GM23338 (cell line): ENCODE results near the gene TAAR5. TPM values are rescaled to one million over a fixed set of nuclear protein-coding genes. Genes with fewer than 3 reads are reported as not detected.

Experiments used
- ATAC-seq: fragments of 200-7000 bp; cut with Tn5 transposase; 3 replicates; pipeline ENCODE4 v1.9.1; 2020
- DNase-seq: peaks from one replicate; pipeline ENCODE4 v3.0.0-alpha.2; 2015; ENCODE audit warnings: low spot score
- H2AFZ ChIP-seq: fragments of 200-600 bp; sonication (generic); 2 replicates; pipeline ENCODE4 v1.8.0; 2016; ENCODE audit warnings: antibody characterized with exemption, mild to moderate bottlenecking, moderate library complexity
- H3F3A ChIP-seq: fragments of 200-600 bp; sonication (generic); replicated peaks from 2 replicates; pipeline ENCODE4 v1.8.0; 2017; ENCODE audit warnings: antibody characterized with exemption, mixed run types, low read depth
- H3K27ac ChIP-seq: fragments of 200-600 bp; sonication (generic); 2 replicates; pipeline ENCODE4 v1.6.1; 2016; ENCODE audit warnings: low read depth
- H3K27me3 ChIP-seq: fragments of 200-600 bp; sonication (generic); 2 replicates; pipeline ENCODE4 v1.8.0; 2016; ENCODE audit warnings: mild to moderate bottlenecking, mixed run types, moderate library complexity; ENCODE audit not compliant: insufficient read depth
- H3K36me3 ChIP-seq: fragments of 200-600 bp; sonication (generic); 2 replicates; pipeline ENCODE4 v1.8.0; 2016; ENCODE audit warnings: mild to moderate bottlenecking; ENCODE audit not compliant: insufficient read depth
- H3K4me1 ChIP-seq: fragments of 200-600 bp; sonication (generic); 2 replicates; pipeline ENCODE4 v1.8.0; 2016; ENCODE audit warnings: mild to moderate bottlenecking, moderate library complexity; ENCODE audit not compliant: insufficient read depth
- H3K4me2 ChIP-seq: fragments of 200-600 bp; sonication (generic); 2 replicates; pipeline ENCODE4 v1.7.1; 2017; ENCODE audit warnings: mixed run types
- H3K4me3 ChIP-seq: fragments of 200-600 bp; sonication (generic); 2 replicates; pipeline ENCODE4 v1.6.1; 2016; ENCODE audit warnings: mixed run types
- H3K79me2 ChIP-seq: fragments of 200-600 bp; sonication (generic); replicated peaks from 2 replicates; pipeline ENCODE4 v1.8.0; 2017; ENCODE audit warnings: mild to moderate bottlenecking; ENCODE audit not compliant: insufficient read depth
- H3K9me2 ChIP-seq: fragments of 200-600 bp; sonication (generic); 2 replicates; pipeline ENCODE4 v1.8.0; 2017; ENCODE audit not compliant: insufficient read depth
- H4K20me1 ChIP-seq: fragments of 200-600 bp; sonication (generic); replicated peaks from 2 replicates; pipeline ENCODE4 v1.8.0; 2017; ENCODE audit warnings: mild to moderate bottlenecking; ENCODE audit not compliant: insufficient read depth
- H3K27ac Mint-ChIP-seq: 2 replicates; pipeline ENCODE4 v1.8.0; 2020; ENCODE audit warnings: inconsistent platforms, mild to moderate bottlenecking, moderate library complexity, mixed read lengths
- H3K27me3 Mint-ChIP-seq: 3 replicates; pipeline ENCODE4 v1.8.0; 2022; ENCODE audit warnings: low read depth, mild to moderate bottlenecking, moderate library complexity, mixed read lengths, inconsistent platforms; ENCODE audit not compliant: insufficient read depth, poor library complexity
- H3K36me3 Mint-ChIP-seq: 3 replicates; pipeline ENCODE4 v1.8.0; 2021; ENCODE audit warnings: low read depth, mild to moderate bottlenecking, inconsistent platforms, moderate library complexity, mixed read lengths
- H3K4me1 Mint-ChIP-seq: 3 replicates; pipeline ENCODE4 v1.8.0; 2020; ENCODE audit warnings: mild to moderate bottlenecking, inconsistent platforms, mixed read lengths
- H3K4me3 Mint-ChIP-seq: 3 replicates; pipeline ENCODE4 v1.8.0; 2021; ENCODE audit warnings: moderate library complexity, mild to moderate bottlenecking, inconsistent platforms, mixed read lengths
- H3K9me3 Mint-ChIP-seq: 3 replicates; pipeline ENCODE4 v1.8.0; 2020; ENCODE audit warnings: moderate library complexity, mild to moderate bottlenecking, inconsistent platforms, mixed read lengths
- CREB1 ChIP-seq: fragments of 250-450 bp; sonication (Bioruptor Pico); IDR thresholded peaks from 2 replicates; pipeline ENCODE4 v1.5.0; 2020; ENCODE audit warnings: low read depth, mild to moderate bottlenecking, moderate library complexity
- CTCF ChIP-seq, 2 experiments: fragments of 200-600 bp in 1 of 2; sonication (generic) in 1 of 2; conservative IDR thresholded peaks; 2 replicates each; pipeline versions ENCODE4 v1.5.1 to v1.6.1; 2016 to 2017; ENCODE audit warnings: antibody characterized with exemption in 2 of 2, low read depth in 2 of 2, mild to moderate bottlenecking in 2 of 2, moderate library complexity in 1 of 2
- ETS1 ChIP-seq: IDR thresholded peaks from 2 replicates; pipeline ENCODE4 v1.6.1; 2016; ENCODE audit warnings: antibody characterized with exemption
- EZH2 ChIP-seq: fragments of 200-600 bp; sonication (generic); IDR thresholded peaks from one replicate; pipeline ENCODE4 v1.8.0; 2017; ENCODE audit warnings: antibody characterized with exemption, mild to moderate bottlenecking, low read depth; ENCODE audit not compliant: unreplicated experiment
- EZH2phosphoT487 ChIP-seq: fragments of 200-600 bp; sonication (generic); IDR thresholded peaks from one replicate; pipeline ENCODE4 v1.8.1; 2018; ENCODE audit warnings: antibody characterized with exemption; ENCODE audit not compliant: unreplicated experiment
- JUNB ChIP-seq: IDR thresholded peaks from one replicate; pipeline ENCODE4 v1.6.1; 2016; ENCODE audit warnings: antibody characterized with exemption; ENCODE audit not compliant: unreplicated experiment
- NANOG ChIP-seq: IDR thresholded peaks from 2 replicates; pipeline ENCODE4 v1.6.1; 2016; ENCODE audit warnings: antibody characterized with exemption, borderline replicate concordance
- POLR2AphosphoS5 ChIP-seq: IDR thresholded peaks from 2 replicates; pipeline ENCODE4 v1.6.1; 2016; ENCODE audit warnings: antibody characterized with exemption, low read depth
- REST ChIP-seq: IDR thresholded peaks from one replicate; pipeline ENCODE4 v1.6.1; 2018; ENCODE audit warnings: antibody characterized with exemption; ENCODE audit not compliant: unreplicated experiment
- STAT1 ChIP-seq: IDR thresholded peaks from one replicate; pipeline ENCODE4 v1.6.1; 2016; ENCODE audit warnings: antibody characterized with exemption; ENCODE audit not compliant: unreplicated experiment
- ZNF114 ChIP-seq: fragments of 250-450 bp; sonication (Bioruptor Pico); IDR thresholded peaks from 2 replicates; pipeline ENCODE4 v1.5.0; 2020; ENCODE audit warnings: mild to moderate bottlenecking, moderate library complexity
- ZNF331 ChIP-seq: fragments of 250-450 bp; sonication (Bioruptor Pico); IDR thresholded peaks from 2 replicates; pipeline ENCODE4 v1.5.0; 2020; ENCODE audit warnings: low read depth, mild to moderate bottlenecking, moderate library complexity
- ZNF462 ChIP-seq: fragments of 250-450 bp; sonication (Bioruptor Pico); IDR thresholded peaks from 2 replicates; pipeline ENCODE4 v1.5.0; 2020; ENCODE audit warnings: mild to moderate bottlenecking, moderate library complexity
- polyA plus RNA-seq: library from polyadenylated mRNA; unstranded; fragments of >200 nt; fragmentation: Nextera tagmentation; extraction: Ambion mirVana; gene quantifications from 2 replicates; pipeline ENCODE4 v1.2.1, GENCODE V29; 2016
- total RNA-seq: library from RNA; depleted of rRNA; stranded (reverse); fragments of >200 nt; shearing (Covaris generic); gene quantifications from 2 replicates; pipeline ENCODE4 v1.2.3, GENCODE V29; 2014

Gene TAAR5
- total and polyA plus RNA-seq, 2 experiments from 2014 or later = not detected

GRCh38 chr6:132592855-132593254 lies 3.3 kb upstream of the TAAR5 start:
- Histone ChIP-seq H3K27me3 (no peaks in the 10 kb centered on the region), H3K4me2 (no peak overlapping the region), H3K4me1 (no peaks in the 10 kb centered on the region), H3K9me2 (no peaks in the 10 kb centered on the region), H3F3A (no peaks in the 10 kb centered on the region), H3K36me3 (no peaks in the 10 kb centered on the region), H3K79me2 (no peaks in the 10 kb centered on the region), H2AFZ (no peak overlapping the region), H4K20me1 (no peaks in the 10 kb centered on the region), H3K27ac (no peak overlapping the region), H3K4me3 (no peak overlapping the region)
- DNase-seq = no peak
- Mint-ChIP-seq H3K4me3 (no peak overlapping the region), H3K36me3 (no peaks in the 10 kb centered on the region), H3K4me1 (no peaks in the 10 kb centered on the region), H3K27ac (no peak overlapping the region), H3K27me3 (peaks cover 2% of the 10 kb centered on the region), H3K9me3 (no peaks in the 10 kb centered on the region)
- ATAC-seq = no peak
- no peak for TF ChIP-seq JUNB
- no peak for TF ChIP-seq ZNF331 (CRISPR knock-in tag)
- TF ChIP-seq CTCF (conservative IDR thresholded peaks at IDR 0.05; ENCODE audit: low read depth in 2 of 2) = no peak
- no peak for TF ChIP-seq POLR2AphosphoS5
- TF ChIP-seq REST = no peak
- no peak for TF ChIP-seq ETS1
- no peak for TF ChIP-seq CREB1 (CRISPR knock-in tag)
- TF ChIP-seq NANOG = no peak
- no peak for TF ChIP-seq EZH2phosphoT487
- TF ChIP-seq ZNF114 (CRISPR knock-in tag) = no peak
- TF ChIP-seq STAT1 = no peak
- TF ChIP-seq ZNF462 (CRISPR knock-in tag) = no peak
- TF ChIP-seq EZH2 = no peak
